Ovary (tissue), 9 donors: Measurements from ENCODE around the gene TEX13D. TPM values are rescaled to one million over a fixed set of nuclear protein-coding genes. Genes with fewer than 3 reads are reported as not detected.

ENCODE experiments used
- DNase-seq, 5 donors: peaks; one replicate each; pipeline ENCODE4 v3.0.0-alpha.2; 2019 to 2020
- H3K27ac ChIP-seq, 2 donors: fragments of 200-600 bp; one replicate each; pipeline versions ENCODE4 v1.5.1 to v1.8.0; 2019 to 2022
- H3K27me3 ChIP-seq: fragments of 200-600 bp; one replicate; pipeline ENCODE4 v1.8.0; 2022
- H3K36me3 ChIP-seq: fragments of 200-600 bp; sonication (generic); one replicate; pipeline ENCODE4 v1.5.1; 2019
- H3K4me1 ChIP-seq: one replicate; pipeline ENCODE4 v1.8.1; 2013; ENCODE audit warnings: mild to moderate bottlenecking, moderate library complexity; ENCODE audit not compliant: insufficient read depth
- H3K4me3 ChIP-seq: fragments of 200-600 bp; sonication (generic); one replicate; pipeline ENCODE4 v1.5.1; 2017
- H3K9me3 ChIP-seq, 2 donors: fragments of 200-600 bp in 1 of 2; sonication (generic) in 1 of 2; one replicate each; pipeline versions ENCODE4 v1.5.1 to v1.8.1; 2013 to 2019; ENCODE audit warnings: mild to moderate bottlenecking in 1 of 2, moderate library complexity in 1 of 2
- EP300 ChIP-seq: sonication (generic); formaldehyde crosslinking; IDR thresholded peaks from one replicate; pipeline ENCODE4 v1.6.1; 2017; ENCODE audit warnings: antibody characterized with exemption
- POLR2A ChIP-seq: fragments of 450-650 bp; IDR thresholded peaks from one replicate; pipeline ENCODE4 v1.6.1; 2017; ENCODE audit warnings: antibody characterized with exemption, mild to moderate bottlenecking, moderate library complexity
- WGBS, 3 donors: extraction: QIAGEN DNeasy Blood & Tissue Kit in 1 of 3; methylation state at CpG; one replicate each; pipeline versions ENCODE4 v1.1.5 to v1.1.7; 2013 to 2017; 5-methylcytosine and 5-hydroxymethylcytosine counted together
- intact Hi-C, 4 donors: fragments of 100-400 bp; cut with DNase I; formaldehyde crosslinking; loops; one replicate each; pipeline versions ENCODE4 v1.11.0 to v1.15.1; 2022 to 2023
- polyA plus RNA-seq, 2 donors: library from polyadenylated mRNA; stranded (reverse); fragments of 200-250 nt in 1 of 2; fragments of 350-450 nt in 1 of 2; fragmentation: Illumina TruSeq in 1 of 2; extraction: RNeasy Lipid Tissue Mini Kit (QIAGEN cat#74804) in 1 of 2; gene quantifications; one replicate each; pipeline ENCODE4 v1.2.3, GENCODE V29; 2013 to 2014
- total RNA-seq, 7 donors: library from RNA; depleted of rRNA in 2 of 7; stranded (reverse); fragments of >200 nt in 2 of 7; fragmentation: NEBNext Ultra II Directional in 3 of 7; extraction: Animal tissue kit (Norgen Biotek cat#: 25700) in 3 of 7; gene quantifications; one replicate each; pipeline versions ENCODE4 v1.1.0 to v1.2.4, GENCODE V29; 2016 to 2023
- TF ChIP-seq, protein P1 (sequence below), 3 donors: fragments of 450-650 bp in 2 of 3; fragments of 200-600 bp in 1 of 3; IDR thresholded peaks; one replicate each; pipeline versions ENCODE4 v1.5.1 to v1.8.0; 2016 to 2022; ENCODE audit warnings: antibody characterized with exemption in 3 of 3, mild to moderate bottlenecking in 1 of 3
- donor health status: DM: no; HTN: no; CAD: no; lungs with moderate emphysema.
- donor health status: DM: no; HTN: no; CAD: no.
- donor health status: Bipolar disorder and iron deficiency.
- donor health status: DM: yes; HTN: yes; CAD: no.
- donor health status: DM: no; HTN: no; CAD: no.
- donor health status: DM: yes; HTN: yes; CAD: no.

Gene TEX13D
- total and polyA plus RNA-seq, 9 donors = not detected

DNA sequence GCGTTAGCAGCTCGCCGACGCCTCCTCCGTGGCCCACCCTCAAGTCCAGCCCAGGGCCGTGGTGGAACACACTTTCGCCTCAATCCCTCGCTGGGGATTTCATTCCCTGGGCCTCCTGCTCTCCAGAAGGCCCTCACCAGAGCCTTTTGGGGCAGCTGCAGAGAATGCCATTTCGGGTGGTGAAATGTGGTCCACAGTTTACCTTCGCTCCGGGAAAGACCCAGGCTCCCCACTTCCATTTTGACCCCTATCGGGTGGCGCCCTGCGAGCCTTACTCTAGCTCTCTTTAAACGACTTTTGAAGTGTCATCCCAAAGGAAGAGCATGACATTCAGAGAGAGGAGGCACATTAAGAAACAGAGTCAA, 14.4 kb downstream of the TEX13D start:
- Histone ChIP-seq H3K4me1 (no peaks in the 10 kb centered on the region), H3K4me3 (no peak overlapping the region), H3K27ac (no peak overlapping the region), H3K36me3 (no peaks in the 10 kb centered on the region), H3K27me3 (no peaks in the 10 kb centered on the region), H3K9me3 (no peaks in the 10 kb centered on the region)
- 74 to 84% (median 79%) methylated on average over 15 of the region's 15 CpGs for WGBS, 3 donors
- no peak for TF ChIP-seq POLR2A
- TF ChIP-seq, protein P1, sequence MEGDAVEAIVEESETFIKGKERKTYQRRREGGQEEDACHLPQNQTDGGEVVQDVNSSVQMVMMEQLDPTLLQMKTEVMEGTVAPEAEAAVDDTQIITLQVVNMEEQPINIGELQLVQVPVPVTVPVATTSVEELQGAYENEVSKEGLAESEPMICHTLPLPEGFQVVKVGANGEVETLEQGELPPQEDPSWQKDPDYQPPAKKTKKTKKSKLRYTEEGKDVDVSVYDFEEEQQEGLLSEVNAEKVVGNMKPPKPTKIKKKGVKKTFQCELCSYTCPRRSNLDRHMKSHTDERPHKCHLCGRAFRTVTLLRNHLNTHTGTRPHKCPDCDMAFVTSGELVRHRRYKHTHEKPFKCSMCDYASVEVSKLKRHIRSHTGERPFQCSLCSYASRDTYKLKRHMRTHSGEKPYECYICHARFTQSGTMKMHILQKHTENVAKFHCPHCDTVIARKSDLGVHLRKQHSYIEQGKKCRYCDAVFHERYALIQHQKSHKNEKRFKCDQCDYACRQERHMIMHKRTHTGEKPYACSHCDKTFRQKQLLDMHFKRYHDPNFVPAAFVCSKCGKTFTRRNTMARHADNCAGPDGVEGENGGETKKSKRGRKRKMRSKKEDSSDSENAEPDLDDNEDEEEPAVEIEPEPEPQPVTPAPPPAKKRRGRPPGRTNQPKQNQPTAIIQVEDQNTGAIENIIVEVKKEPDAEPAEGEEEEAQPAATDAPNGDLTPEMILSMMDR (IDR thresholded peaks at IDR 0.05) = no peak
- TF ChIP-seq EP300 = no peak
- DNase-seq = no peak
- intact Hi-C loops = no loop called here

- Histone ChIP-seq H3K4me3 (no peak overlapping the region), H3K27ac (no peak overlapping the region), H3K4me1 (no peaks in the 10 kb centered on the region), H3K27me3 (no peaks in the 10 kb centered on the region), H3K36me3 (no peaks in the 10 kb centered on the region), H3K9me3 (no peaks in the 10 kb centered on the region)
- TF ChIP-seq EP300 = no peak
- no peak for TF ChIP-seq POLR2A
- TF ChIP-seq, protein P1 (IDR thresholded peaks at IDR 0.05) = no peak
- no peak for DNase-seq
- WGBS, 3 donors = 50 to 57% (median 56%) methylated on average over 5 of the region's 5 CpGs
- intact Hi-C loops = no loop called here
Observed at GRCh38 chrX:124347242-124347641, 14.8 kb downstream of the TEX13D start.

GRCh38 chrX:124348182-124348581, 15.7 kb downstream of the TEX13D start:
- Histone ChIP-seq H3K4me3 (no peak overlapping the region), H3K9me3 (no peaks in the 10 kb centered on the region), H3K27me3 (no peaks in the 10 kb centered on the region), H3K36me3 (no peaks in the 10 kb centered on the region), H3K4me1 (no peaks in the 10 kb centered on the region), H3K27ac (no peak overlapping the region)
- WGBS, 3 donors = 58 to 62% (median 59%) methylated on average over 5 of the region's 5 CpGs
- DNase-seq = no peak
- TF ChIP-seq POLR2A = no peak
- no peak for TF ChIP-seq EP300
- TF ChIP-seq, protein P1 (IDR thresholded peaks at IDR 0.05) = no peak
- intact Hi-C loops = no loop called here

GRCh38 chrX:124348885-124349453, 16.5 kb downstream of the TEX13D start:
- intact Hi-C loops = no loop called here
- TF ChIP-seq, protein P1 (IDR thresholded peaks at IDR 0.05) = no peak
- TF ChIP-seq POLR2A (no peak), EP300 (no peak)
- WGBS, 3 donors = 86 to 92% (median 90%) methylated on average over 6 of the region's 6 CpGs
- Histone ChIP-seq H3K27me3 (no peaks in the 10 kb centered on the region), H3K9me3 (no peaks in the 10 kb centered on the region), H3K4me1 (no peaks in the 10 kb centered on the region), H3K4me3 (no peak overlapping the region), H3K36me3 (no peaks in the 10 kb centered on the region), H3K27ac (no peak overlapping the region)
- no peak for DNase-seq

DNA sequence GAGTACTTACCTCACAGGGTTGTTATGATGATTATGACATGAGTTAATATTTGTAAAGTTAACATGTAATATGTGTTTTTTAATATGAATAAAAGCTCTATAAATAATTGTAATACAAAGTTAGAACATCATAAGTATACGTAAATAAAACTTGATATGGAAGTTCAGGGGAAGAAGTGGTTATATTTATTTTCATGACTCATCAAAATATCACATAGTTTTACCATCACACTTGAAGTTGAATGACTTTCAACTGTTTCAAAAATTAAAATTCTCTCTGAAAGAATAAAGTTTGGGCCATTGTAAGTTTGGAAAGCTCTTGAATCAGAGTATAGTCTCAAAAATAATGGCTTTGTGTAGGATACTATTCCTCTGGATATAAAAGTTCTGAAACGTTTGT, 22.2 kb downstream of the TEX13D start:
- no peaks in the 10 kb centered on the region for H3K4me1 ChIP-seq
- H3K36me3 ChIP-seq = no peaks in the 10 kb centered on the region
- no peak overlapping the region for H3K4me3 ChIP-seq
- DNase-seq = no peak
- TF ChIP-seq EP300 (no peak), POLR2A (no peak)
- TF ChIP-seq, protein P1 (IDR thresholded peaks at IDR 0.05) = no peak
- intact Hi-C loops = no loop called here
- H3K27ac ChIP-seq = no peak overlapping the region
- 37 to 49% (median 47%) methylated on average over 2 of the region's 2 CpGs for WGBS, 3 donors
- H3K27me3 ChIP-seq = no peaks in the 10 kb centered on the region
- no peaks in the 10 kb centered on the region for H3K9me3 ChIP-seq
